GM12878 (cell line): ENCODE measurements around the gene SYNGR4. TPM values are rescaled to one million over a fixed set of nuclear protein-coding genes. Genes with fewer than 3 reads are reported as not detected.

Experiments used
- ATAC-seq: fragments of 200-7000 bp; cut with Tn5 transposase; 3 replicates; pipeline ENCODE4 v1.9.1; 2020; ENCODE audit warnings: mild to moderate bottlenecking, moderate library complexity
- BruUV-seq: library from RNA; stranded (reverse); fragments of 400-500 nt; replicated peaks from 2 replicates; lab custom pipeline; 2021; lab: Mats Ljungman, UMichigan
- CTCF ChIA-PET: fragments of 300-600 bp; sonication (Branson Sonifier 250); formaldehyde crosslinking; extraction: SDS; loops from one replicate; lab custom pipeline; 2021; ENCODE audit warnings: inconsistent platforms; lab: Yijun Ruan, JAX
- POLR2A ChIA-PET: fragments of 350-600 bp; formaldehyde crosslinking; extraction: SDS; loops from one replicate; lab custom pipeline; 2021; ENCODE audit warnings: inconsistent platforms; lab: Charles Lee
- RAD21 ChIA-PET: fragments of 300-600 bp; sonication (Branson Sonifier 250); formaldehyde crosslinking; loops from one replicate; lab custom pipeline; 2023; ENCODE audit warnings: antibody characterized with exemption; ENCODE audit not compliant: unreplicated experiment; lab: Charles Lee
- SMC1A ChIA-PET: fragments of 300-600 bp; sonication (Branson Sonifier 250); formaldehyde crosslinking; loops from one replicate; lab custom pipeline; 2023; ENCODE audit not compliant: unreplicated experiment, uncharacterized antibody; lab: Charles Lee
- DNase-seq: peaks from one replicate; pipeline ENCODE4 v3.0.0-alpha.2; 2011; ENCODE audit warnings: low read depth, low spot score
- FAIRE-seq: peaks from 3 replicates; lab custom pipeline; 2011; peaks lifted over from hg19 to GRCh38; lab: Jason Lieb, UNC
- H2AFZ ChIP-seq: 2 replicates; pipeline ENCODE4 v1.6.0; 2011; ENCODE audit warnings: low read depth, low read length, control low read depth; ENCODE audit not compliant: control insufficient read depth
- H3K27ac ChIP-seq: 2 replicates; pipeline ENCODE4 v1.5.1; 2011; ENCODE audit warnings: control low read depth; ENCODE audit not compliant: control insufficient read depth, insufficient read depth
- H3K27me3 ChIP-seq, 2 experiments: replicated peaks in 1 of 2; 2 replicates each; pipeline versions ENCODE4 v1.6.0 to v1.6.1; 2011; ENCODE audit warnings: low read length in 1 of 2; ENCODE audit not compliant: control insufficient read depth in 2 of 2, insufficient read depth in 2 of 2
- H3K36me3 ChIP-seq, 2 experiments: 2 replicates each; pipeline ENCODE4 v1.5.1; 2011; ENCODE audit warnings: low read length in 1 of 2; ENCODE audit not compliant: control insufficient read depth in 2 of 2, insufficient read depth in 2 of 2
- H3K4me1 ChIP-seq: 2 replicates; pipeline ENCODE4 v1.6.1; 2011; ENCODE audit warnings: mild to moderate bottlenecking, low read length, moderate library complexity, mixed read lengths; ENCODE audit not compliant: control insufficient read depth, insufficient read depth
- H3K4me2 ChIP-seq: 2 replicates; pipeline ENCODE4 v1.6.0; 2011; ENCODE audit warnings: control low read depth; ENCODE audit not compliant: control insufficient read depth, insufficient read depth
- H3K4me3 ChIP-seq: fragments of 200-600 bp; sonication (generic); 2 replicates; pipeline ENCODE4 v1.5.1; 2016
- H3K79me2 ChIP-seq: 2 replicates; pipeline ENCODE4 v1.6.0; 2011; ENCODE audit warnings: low read length; ENCODE audit not compliant: control insufficient read depth, insufficient read depth
- H3K9ac ChIP-seq: 2 replicates; pipeline ENCODE4 v1.8.0; 2011; ENCODE audit warnings: low read length, control low read depth, mixed read lengths; ENCODE audit not compliant: control insufficient read depth, insufficient read depth
- H3K9me3 ChIP-seq: replicated peaks from 3 replicates; pipeline ENCODE4 v1.5.1; 2011; ENCODE audit warnings: mild to moderate bottlenecking, low read length; ENCODE audit not compliant: control insufficient read depth, insufficient read depth
- H4K20me1 ChIP-seq: 2 replicates; pipeline ENCODE4 v1.6.0; 2011; ENCODE audit not compliant: control insufficient read depth, insufficient read depth
- ASH2L ChIP-seq: fragments of 300-600, 200-600 bp; sonication (generic); IDR thresholded peaks from 2 replicates; pipeline ENCODE4 v1.6.1; 2017; ENCODE audit warnings: low read depth, mild to moderate bottlenecking, borderline replicate concordance
- BCLAF1 ChIP-seq: fragments of 450-650 bp; IDR thresholded peaks from 2 replicates; pipeline ENCODE4 v1.6.1; 2017; ENCODE audit warnings: antibody characterized with exemption, mild to moderate bottlenecking, moderate library complexity
- BRCA1 ChIP-seq: IDR thresholded peaks from 2 replicates; pipeline ENCODE4 v1.6.1; 2011; ENCODE audit warnings: low read depth, low read length, improper control_type of control experiment
- DPF2 ChIP-seq: fragments of 450-650 bp; IDR thresholded peaks from 2 replicates; pipeline ENCODE4 v1.6.1; 2017; ENCODE audit warnings: mild to moderate bottlenecking
- IKZF1 ChIP-seq: fragments of 450-650 bp; conservative IDR thresholded peaks from 2 replicates; pipeline ENCODE4 v1.6.1; 2017; ENCODE audit warnings: antibody characterized with exemption, mild to moderate bottlenecking
- NFYB ChIP-seq: IDR thresholded peaks from 2 replicates; pipeline ENCODE4 v1.6.1; 2011; ENCODE audit warnings: low read depth, mild to moderate bottlenecking, low read length, improper control_type of control experiment, moderate library complexity; ENCODE audit not compliant: insufficient read depth
- NKRF ChIP-seq: fragments of 450-650 bp; conservative IDR thresholded peaks from 2 replicates; pipeline ENCODE4 v1.6.1; 2017; ENCODE audit warnings: mild to moderate bottlenecking, moderate library complexity
- PAX8 ChIP-seq: fragments of 450-650 bp; IDR thresholded peaks from 2 replicates; pipeline ENCODE4 v1.6.1; 2017; ENCODE audit warnings: mild to moderate bottlenecking, moderate library complexity
- PKNOX1 ChIP-seq: fragments of 450-650 bp; IDR thresholded peaks from 2 replicates; pipeline ENCODE4 v1.6.1; 2016; ENCODE audit warnings: mild to moderate bottlenecking
- RAD21 ChIP-seq: IDR thresholded peaks from 2 replicates; pipeline ENCODE4 v1.6.1; 2011; ENCODE audit warnings: mild to moderate bottlenecking, low read depth, low read length, moderate library complexity; ENCODE audit not compliant: insufficient read depth
- SPI1 ChIP-seq: IDR thresholded peaks from 2 replicates; pipeline ENCODE4 v1.6.1; 2011; ENCODE audit warnings: low read depth, mild to moderate bottlenecking, low read length, moderate library complexity, borderline replicate concordance; ENCODE audit not compliant: insufficient read depth
- WRNIP1 ChIP-seq: IDR thresholded peaks from 2 replicates; pipeline ENCODE4 v1.6.1; 2011; ENCODE audit warnings: low read depth, low read length, improper control_type of control experiment, borderline replicate concordance
- ZNF274 ChIP-seq: IDR thresholded peaks from one replicate; pipeline ENCODE4 v1.8.0; 2011; ENCODE audit not compliant: insufficient read length, insufficient read depth
- WGBS: methylation state at CpG from one replicate; pipeline ENCODE4 v1.1.6; 2016; ENCODE audit warnings: low lambda C conversion rate; ENCODE audit not compliant: insufficient replicate concordance, insufficient coverage; ENCODE audit errors: missing lambda C conversion rate; 5-methylcytosine and 5-hydroxymethylcytosine counted together
- in situ Hi-C: fragments of 300-500 bp; cut with MboI; formaldehyde crosslinking; loops from 9 replicates; pipeline ENCODE4 v1.14.3; 2018; ENCODE audit warnings: mixed read lengths
- intact Hi-C: fragments of 100-400 bp; cut with micrococcal nuclease; formaldehyde crosslinking; loops from one replicate; pipeline ENCODE4 v1.14.2; 2022; ENCODE audit not compliant: unreplicated experiment
- polyA plus RNA-seq, 11 experiments: library from polyadenylated mRNA; depleted of rRNA in 4 of 11; unstranded in 6 of 11; stranded (reverse) in 5 of 11; fragments of >200 nt; fragmentation: Nextera tagmentation in 4 of 11; fragmentation: Illumina TruSeq in 1 of 11; extraction: Ambion mirVana in 4 of 11; extraction: Trizol in 1 of 11; gene quantifications; 1 replicate in 1 of 11; 2 replicates in 10 of 11; pipeline versions ENCODE4 v1.2.1 to v1.2.3, GENCODE V29; 2011 to 2016; ENCODE audit warnings: inconsistent platforms in 2 of 11, missing spikeins in 2 of 11, low read depth in 1 of 11
- total RNA-seq, 4 experiments: library from RNA; depleted of rRNA in 3 of 4; stranded (reverse); fragments of >200 nt in 3 of 4; fragmentation: Illumina TruSeq in 1 of 4; extraction: Trizol in 1 of 4; gene quantifications; 2 replicates each; pipeline versions ENCODE4 v1.2.1 to v1.2.3, GENCODE V29; 2013 to 2021
- TF ChIP-seq, protein P1 (sequence below): IDR thresholded peaks from 2 replicates; pipeline ENCODE4 v1.6.1; 2012; ENCODE audit warnings: low read length, inconsistent platforms

SYNGR4 gene
- total and polyA plus RNA-seq, 10 of the 15 experiments (the other 5 are each of a cell fraction or from before 2014, with no cell fraction given) = 0.08 to 0.72 (median 0.17) TPM; not detected in 6

- TF ChIP-seq BCLAF1 (no peak), ZNF274 (no peak), DPF2 (no peak), ASH2L (no peak), WRNIP1 (no peak), SPI1 (no peak)
These were observed 4.8 kb downstream of the SYNGR4 start (continued) for GRCh38 chr19:48368936-48369335.

GRCh38 chr19:48370955-48371354 lies 6.8 kb downstream of the SYNGR4 start:
- POLR2A ChIA-PET = no interaction called here
- 89% methylated on average over 4 of the region's 4 CpGs for WGBS

More at GRCh38 chr19:48370955-48371354, 6.8 kb downstream of the SYNGR4 start:
- H3K4me2 ChIP-seq = no peak overlapping the region
- FAIRE-seq = no peak
- intact Hi-C loops = no loop called here
- no peak for ATAC-seq
- in situ Hi-C loops = no loop called here
- no peaks in the 10 kb centered on the region for H3K27me3 ChIP-seq
- ChIA-PET SMC1A (no interaction called here), CTCF (no interaction called here), RAD21 (no interaction called here)
- H3K9ac ChIP-seq = no peak overlapping the region
- no TSS peak for BruUV-seq
- H3K36me3 ChIP-seq = no peaks in the 10 kb centered on the region
- no peak for DNase-seq
- no peaks in the 10 kb centered on the region for H4K20me1 ChIP-seq
- H3K79me2 ChIP-seq = no peaks in the 10 kb centered on the region
- H3K9me3 ChIP-seq = no peaks in the 10 kb centered on the region
- no peaks in the 10 kb centered on the region for H3K4me1 ChIP-seq
- H2AFZ ChIP-seq = no peak overlapping the region
- no peak overlapping the region for H3K4me3 ChIP-seq
- TF ChIP-seq BRCA1 (no peak), NKRF (no peak), IKZF1 (no peak), PAX8 (no peak), NFYB (no peak), RAD21 (no peak), PKNOX1 (no peak)
- TF ChIP-seq, protein P1, sequence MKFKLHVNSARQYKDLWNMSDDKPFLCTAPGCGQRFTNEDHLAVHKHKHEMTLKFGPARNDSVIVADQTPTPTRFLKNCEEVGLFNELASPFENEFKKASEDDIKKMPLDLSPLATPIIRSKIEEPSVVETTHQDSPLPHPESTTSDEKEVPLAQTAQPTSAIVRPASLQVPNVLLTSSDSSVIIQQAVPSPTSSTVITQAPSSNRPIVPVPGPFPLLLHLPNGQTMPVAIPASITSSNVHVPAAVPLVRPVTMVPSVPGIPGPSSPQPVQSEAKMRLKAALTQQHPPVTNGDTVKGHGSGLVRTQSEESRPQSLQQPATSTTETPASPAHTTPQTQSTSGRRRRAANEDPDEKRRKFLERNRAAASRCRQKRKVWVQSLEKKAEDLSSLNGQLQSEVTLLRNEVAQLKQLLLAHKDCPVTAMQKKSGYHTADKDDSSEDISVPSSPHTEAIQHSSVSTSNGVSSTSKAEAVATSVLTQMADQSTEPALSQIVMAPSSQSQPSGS = no peak
- H3K27ac ChIP-seq = no peak overlapping the region
